Measurements from ENCODE around the gene IGSF23. TPM values are rescaled to one million over a fixed set of nuclear protein-coding genes. Genes with fewer than 3 reads are reported as not detected.

IGSF23 gene
- total and polyA plus RNA-seq, 2 experiments from 2014 or later, result not detected

GRCh38 chr19:44649578-44650145 is 36.3 kb downstream of the IGSF23 start (continued):
- TF ChIP-seq ZNF462 (CRISPR knock-in tag; IDR thresholded peaks at IDR 0.05), result no peak
- no peak for TF ChIP-seq EZH2 (IDR thresholded peaks at IDR 0.05; ENCODE audit: low read depth, unreplicated experiment)
- TF ChIP-seq ZNF114 (CRISPR knock-in tag; IDR thresholded peaks at IDR 0.05), result no peak

GRCh38 chr19:44653343-44653742 is 40.0 kb downstream of the IGSF23 start:
- no peak overlapping the region for H3K27ac ChIP-seq (ENCODE audit: low read depth)
- no peaks in the 10 kb centered on the region for H3K79me2 ChIP-seq (replicated peaks; ENCODE audit: insufficient read depth)
- Mint-ChIP-seq H3K9me3 (no peaks in the 10 kb centered on the region; the same call in 2 of the 3 replicates), H3K27me3 (ENCODE audit: insufficient read depth, low read depth, poor library complexity) (peaks cover 4% of the 10 kb centered on the region), H3K36me3 (ENCODE audit: low read depth) (peaks cover 68% of the 10 kb centered on the region), H3K4me3 (no peak overlapping the region), H3K4me1 (no peaks in the 10 kb centered on the region; the same call in 2 of the 3 replicates), H3K27ac (no peak overlapping the region)
- no peak overlapping the region for H2AFZ ChIP-seq
- H3K4me1 ChIP-seq (ENCODE audit: insufficient read depth), result no peaks in the 10 kb centered on the region
- no peaks in the 10 kb centered on the region; the same call in 1 of the 2 replicates for H4K20me1 ChIP-seq (replicated peaks; ENCODE audit: insufficient read depth)
- DNase-seq (ENCODE audit: low spot score) (no peak), ATAC-seq (no peak)
- no peak overlapping the region for H3K4me2 ChIP-seq
- H3K36me3 ChIP-seq (ENCODE audit: insufficient read depth), result peaks cover 29% of the 10 kb centered on the region
- no peaks in the 10 kb centered on the region for H3F3A ChIP-seq (replicated peaks; ENCODE audit: low read depth)
- no peak overlapping the region for H3K4me3 ChIP-seq
- no peaks in the 10 kb centered on the region for H3K9me2 ChIP-seq (ENCODE audit: insufficient read depth)
- no peaks in the 10 kb centered on the region for H3K27me3 ChIP-seq (ENCODE audit: insufficient read depth)
- TF ChIP-seq EZH2 (IDR thresholded peaks at IDR 0.05; ENCODE audit: low read depth, unreplicated experiment) (no peak), CTCF (conservative IDR thresholded peaks at IDR 0.05; ENCODE audit: low read depth in 2 of 2) (no peak), EZH2phosphoT487 (IDR thresholded peaks at IDR 0.05; ENCODE audit: unreplicated experiment) (no peak), ETS1 (IDR thresholded peaks at IDR 0.05) (no peak), JUNB (IDR thresholded peaks at IDR 0.05; ENCODE audit: unreplicated experiment) (no peak), POLR2AphosphoS5 (IDR thresholded peaks at IDR 0.05; ENCODE audit: low read depth) (no peak), ZNF114 (CRISPR knock-in tag; IDR thresholded peaks at IDR 0.05) (no peak), NANOG (IDR thresholded peaks at IDR 0.05; ENCODE audit: borderline replicate concordance) (no peak)

All from GM23338 (cell line).